ENCODE data around the gene NEAT1. TPM values are rescaled to one million over a fixed set of nuclear protein-coding genes. Genes with fewer than 3 reads are reported as not detected.

Gene NEAT1
- total and polyA plus RNA-seq, 9 of the 15 experiments (the other 6 are each of a cell fraction or from before 2014, with no cell fraction given) = 20.1 to 389 (median 62.8) TPM

- TF ChIP-seq CGGBP1 (CRISPR knock-in tag; IDR thresholded peaks at IDR 0.05) (no peak), ZBTB49 (CRISPR knock-in tag; IDR thresholded peaks at IDR 0.05; ENCODE audit: borderline replicate concordance) (no peak), PKNOX1 (IDR thresholded peaks at IDR 0.05) (no peak), THAP7 (CRISPR knock-in tag; IDR thresholded peaks at IDR 0.05) (no peak), HES1 (IDR thresholded peaks at IDR 0.05; ENCODE audit: low read depth) (no peak), GTF2E2 (tag; IDR thresholded peaks at IDR 0.05) (no peak; the same call in 1 of the 2 replicates), NFATC3 (IDR thresholded peaks at IDR 0.05) (no peak), RBFOX2 (IDR thresholded peaks at IDR 0.05; ENCODE audit: low read depth, low read length) (peak; percentile 64), ZNF766 (CRISPR knock-in tag; conservative IDR thresholded peaks at IDR 0.05) (no peak), FUS (optimal IDR thresholded peaks at IDR 0.05; ENCODE audit: low read depth, low read length) (peak; percentile 99), NFE2 (IDR thresholded peaks at IDR 0.05; ENCODE audit: low read depth) (no peak), HOXB6 (CRISPR knock-in tag; IDR thresholded peaks at IDR 0.05; ENCODE audit: borderline replicate concordance) (no peak), ETS1 (conservative IDR thresholded peaks at IDR 0.05; ENCODE audit: control insufficient read depth, low read depth, low read length) (no peak)
Observed at GRCh38 chr11:65428578-65429067, 6.0 kb downstream of the NEAT1 start (continued).

All from K562 (cell line).